Ishikawa (cell line): ENCODE measurements around the gene PRKN.

ENCODE experiments used
- EP300 ChIP-seq: IDR thresholded peaks from 2 replicates; pipeline ENCODE4 v1.6.1; 2012; ENCODE audit warnings: borderline replicate concordance
- FOXM1 ChIP-seq: IDR thresholded peaks from 2 replicates; pipeline ENCODE4 v1.6.1; 2012; ENCODE audit warnings: low read depth, borderline replicate concordance
- NFIC ChIP-seq: IDR thresholded peaks from 2 replicates; pipeline ENCODE4 v1.6.1; 2012
- REST ChIP-seq: IDR thresholded peaks from 2 replicates; pipeline ENCODE4 v1.6.1; 2012; ENCODE audit warnings: low read depth, mild to moderate bottlenecking

- TF ChIP-seq EP300 (no peak), FOXM1 (no peak), REST (no peak), NFIC (no peak)
These were observed 1165.7 kb downstream of the PRKN start for GRCh38 chr6:161561908-161562307.
